WTC11 (cell line): ENCODE measurements around the gene KSR1. TPM values are rescaled to one million over a fixed set of nuclear protein-coding genes. Genes with fewer than 3 reads are reported as not detected.

Experiments used
- ATAC-seq: fragments of 200-7000 bp; cut with Tn5 transposase; 2 replicates; pipeline ENCODE4 v1.10.0; 2021; ENCODE audit warnings: mild to moderate bottlenecking, moderate library complexity
- CTCF ChIA-PET: fragments of 300-600 bp; sonication (Branson Sonifier 250); formaldehyde crosslinking; loops from one replicate; lab custom pipeline; 2021; ENCODE audit warnings: antibody characterized with exemption; lab: Charles Lee
- POLR2A ChIA-PET: fragments of 350-600 bp; sonication (Branson Sonifier 250); formaldehyde crosslinking; loops from one replicate; lab custom pipeline; 2021; ENCODE audit warnings: antibody characterized with exemption; lab: Charles Lee
- DNase-seq: peaks from one replicate; pipeline ENCODE4 v3.0.0; 2021; ENCODE audit warnings: low spot score
- H3K27ac Mint-ChIP-seq: 2 replicates; pipeline ENCODE4 v1.8.0; 2021; ENCODE audit warnings: mixed read lengths
- H3K27me3 Mint-ChIP-seq: 2 replicates; pipeline ENCODE4 v1.8.0; 2021; ENCODE audit warnings: low read depth, mild to moderate bottlenecking, moderate library complexity, mixed read lengths
- H3K36me3 Mint-ChIP-seq: 2 replicates; pipeline ENCODE4 v1.8.0; 2021; ENCODE audit warnings: mixed read lengths
- H3K4me1 Mint-ChIP-seq: 2 replicates; pipeline ENCODE4 v1.8.0; 2022; ENCODE audit warnings: mixed read lengths
- H3K4me3 Mint-ChIP-seq: 2 replicates; pipeline ENCODE4 v1.8.0; 2021; ENCODE audit warnings: mild to moderate bottlenecking, moderate library complexity, mixed read lengths
- H3K9me3 Mint-ChIP-seq: 2 replicates; pipeline ENCODE4 v1.8.0; 2021; ENCODE audit warnings: mixed read lengths
- ESRRA ChIP-seq: sonication (generic); formaldehyde crosslinking; IDR thresholded peaks from 2 replicates; pipeline ENCODE4 v1.8.1; 2022; ENCODE audit warnings: mild to moderate bottlenecking, missing genetic modification reagents, borderline replicate concordance
- FOXP1 ChIP-seq: sonication (generic); formaldehyde crosslinking; IDR thresholded peaks from 2 replicates; pipeline ENCODE4 v1.8.0; 2022; ENCODE audit warnings: missing genetic modification reagents, mild to moderate bottlenecking, moderate library complexity, borderline replicate concordance
- GABPB1 ChIP-seq: sonication (generic); formaldehyde crosslinking; IDR thresholded peaks from 2 replicates; pipeline ENCODE4 v1.8.1; 2023; ENCODE audit warnings: mild to moderate bottlenecking, missing genetic modification reagents
- IRF2 ChIP-seq: sonication (generic); formaldehyde crosslinking; IDR thresholded peaks from 2 replicates; pipeline ENCODE4 v1.8.0; 2022; ENCODE audit warnings: low read depth, missing genetic modification reagents, borderline replicate concordance
- MXD4 ChIP-seq: fragments of 250-450 bp; sonication (Bioruptor Pico); IDR thresholded peaks from 2 replicates; pipeline ENCODE4 v1.8.0; 2021; ENCODE audit warnings: mild to moderate bottlenecking, moderate library complexity, borderline replicate concordance
- RELA ChIP-seq: sonication (generic); formaldehyde crosslinking; IDR thresholded peaks from 2 replicates; pipeline ENCODE4 v1.8.1; 2022; ENCODE audit warnings: missing genetic modification reagents, mild to moderate bottlenecking, borderline replicate concordance
- RORB ChIP-seq: fragments of 250-450 bp; sonication (Bioruptor Pico); IDR thresholded peaks from 2 replicates; pipeline ENCODE4 v1.9.0; 2021; ENCODE audit warnings: mild to moderate bottlenecking
- SOX15 ChIP-seq: fragments of 250-450 bp; sonication (Bioruptor Pico); IDR thresholded peaks from 2 replicates; pipeline ENCODE4 v1.9.0; 2021; ENCODE audit warnings: mild to moderate bottlenecking
- SP1 ChIP-seq: sonication (generic); formaldehyde crosslinking; conservative IDR thresholded peaks from 2 replicates; pipeline ENCODE4 v1.8.1; 2022; ENCODE audit warnings: missing genetic modification reagents
- TCF7 ChIP-seq: sonication (generic); formaldehyde crosslinking; IDR thresholded peaks from 2 replicates; pipeline ENCODE4 v1.8.0; 2022; ENCODE audit warnings: mild to moderate bottlenecking, low read depth, missing genetic modification reagents, moderate library complexity
- ZBTB21 ChIP-seq: sonication (generic); formaldehyde crosslinking; IDR thresholded peaks from 2 replicates; pipeline ENCODE4 v1.8.1; 2023; ENCODE audit warnings: mild to moderate bottlenecking, missing genetic modification reagents, borderline replicate concordance
- ZNF232 ChIP-seq: sonication (generic); formaldehyde crosslinking; IDR thresholded peaks from 2 replicates; pipeline ENCODE4 v1.8.0; 2022; ENCODE audit warnings: mild to moderate bottlenecking, missing genetic modification reagents
- ZNF416 ChIP-seq: fragments of 250-450 bp; sonication (Bioruptor Pico); IDR thresholded peaks from 2 replicates; pipeline ENCODE4 v1.9.0; 2021; ENCODE audit warnings: mild to moderate bottlenecking, inconsistent platforms
- ZNF671 ChIP-seq: fragments of 250-450 bp; sonication (Bioruptor Pico); IDR thresholded peaks from 2 replicates; pipeline ENCODE4 v1.8.0; 2021; ENCODE audit warnings: mild to moderate bottlenecking
- total RNA-seq: library from RNA; stranded (reverse); gene quantifications from 3 replicates; pipeline ENCODE4 v1.2.3, GENCODE V29; 2021
- TF ChIP-seq, protein P1 (sequence below): sonication (generic); formaldehyde crosslinking; IDR thresholded peaks from 2 replicates; pipeline ENCODE4 v1.8.1; 2022; ENCODE audit warnings: mild to moderate bottlenecking, missing genetic modification reagents, moderate library complexity, borderline replicate concordance
- TF ChIP-seq, protein P2 (sequence below): fragments of 250-450 bp; sonication (Bioruptor Pico); IDR thresholded peaks from 2 replicates; pipeline ENCODE4 v1.9.0; 2021; ENCODE audit warnings: moderate library complexity, mild to moderate bottlenecking, inconsistent platforms, borderline replicate concordance
- TF ChIP-seq, protein P3 (sequence below): fragments of 250-450 bp; sonication (Bioruptor Pico); IDR thresholded peaks from 2 replicates; pipeline ENCODE4 v1.8.0; 2021; ENCODE audit warnings: mild to moderate bottlenecking
- TF ChIP-seq, protein P4 (sequence below): sonication (generic); formaldehyde crosslinking; IDR thresholded peaks from 2 replicates; pipeline ENCODE4 v1.8.0; 2023; ENCODE audit warnings: mild to moderate bottlenecking, missing genetic modification reagents
- TF ChIP-seq, protein P5 (sequence below): fragments of 250-450 bp; sonication (Bioruptor Pico); IDR thresholded peaks from 2 replicates; pipeline ENCODE4 v1.9.0; 2021; ENCODE audit warnings: mild to moderate bottlenecking
- TF ChIP-seq, protein P6 (sequence below): fragments of 200-600 bp; IDR thresholded peaks from 2 replicates; pipeline ENCODE4 v1.8.0; 2022; ENCODE audit warnings: antibody characterized with exemption
- TF ChIP-seq, protein P7 (sequence below): fragments of 250-450 bp; sonication (Bioruptor Pico); IDR thresholded peaks from 2 replicates; pipeline ENCODE4 v1.9.0; 2021; ENCODE audit warnings: mild to moderate bottlenecking, borderline replicate concordance

The KSR1 gene
- total RNA-seq, 1 experiment from 2014 or later = 45.5 TPM

DNA sequence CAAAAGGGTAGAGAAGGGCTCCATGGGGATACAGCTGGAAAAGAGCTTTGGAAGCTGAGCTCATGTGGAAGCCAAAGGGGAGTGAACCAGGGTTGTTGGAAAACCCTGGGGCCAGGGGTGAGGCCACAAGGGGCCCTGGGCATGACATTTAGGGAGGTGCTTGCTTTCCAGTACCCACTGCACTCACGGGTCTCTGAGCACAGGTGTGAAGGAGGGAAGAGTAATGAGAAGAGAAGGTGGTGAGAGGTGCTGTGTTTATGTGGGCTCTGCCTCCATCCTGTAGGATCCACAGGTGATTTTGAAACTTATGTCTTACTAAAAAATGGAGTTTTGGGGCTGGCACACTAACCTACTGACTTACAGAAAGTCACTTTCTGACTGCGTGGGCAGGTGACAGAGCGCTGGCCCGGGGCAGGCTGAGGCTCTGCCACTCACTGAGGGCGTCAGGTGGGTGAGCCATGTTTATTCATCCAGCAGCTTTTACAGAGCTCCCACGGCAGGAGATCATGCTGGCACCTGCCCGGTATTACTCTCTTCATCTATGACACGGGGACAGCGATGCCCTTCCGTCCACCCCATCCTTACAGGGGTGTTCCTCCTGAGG is 18.9 kb downstream of the KSR1 start:
- H3K4me3 Mint-ChIP-seq = no peak overlapping the region
- H3K9me3 Mint-ChIP-seq = no peaks in the 10 kb centered on the region
- no peaks in the 10 kb centered on the region; the same call in 1 of the 2 replicates for H3K27me3 Mint-ChIP-seq
- no peaks in the 10 kb centered on the region; the same call in 1 of the 2 replicates for H3K36me3 Mint-ChIP-seq
- DNase-seq = no peak
- CTCF ChIA-PET = interaction anchor here (1.1 to 1.8 kb wide), 3 partner anchors 20 to 128 kb away, joined by 3 to 5 read pairs (median 4); no protein-coding TSS in a partner anchor
- no peak for ATAC-seq
- H3K27ac Mint-ChIP-seq = no peak overlapping the region
- peaks cover 87% of the 10 kb centered on the region for H3K4me1 Mint-ChIP-seq
- TF ChIP-seq, protein P1, sequence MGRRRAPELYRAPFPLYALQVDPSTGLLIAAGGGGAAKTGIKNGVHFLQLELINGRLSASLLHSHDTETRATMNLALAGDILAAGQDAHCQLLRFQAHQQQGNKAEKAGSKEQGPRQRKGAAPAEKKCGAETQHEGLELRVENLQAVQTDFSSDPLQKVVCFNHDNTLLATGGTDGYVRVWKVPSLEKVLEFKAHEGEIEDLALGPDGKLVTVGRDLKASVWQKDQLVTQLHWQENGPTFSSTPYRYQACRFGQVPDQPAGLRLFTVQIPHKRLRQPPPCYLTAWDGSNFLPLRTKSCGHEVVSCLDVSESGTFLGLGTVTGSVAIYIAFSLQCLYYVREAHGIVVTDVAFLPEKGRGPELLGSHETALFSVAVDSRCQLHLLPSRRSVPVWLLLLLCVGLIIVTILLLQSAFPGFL (CRISPR knock-in tag) = no peak
- TF ChIP-seq SOX15 (CRISPR knock-in tag) (no peak), IRF2 (CRISPR knock-in tag) (no peak), GABPB1 (no peak), FOXP1 (CRISPR knock-in tag) (no peak), ZNF671 (CRISPR knock-in tag) (no peak), MXD4 (no peak), ZNF416 (CRISPR knock-in tag) (no peak), ZBTB21 (CRISPR knock-in tag) (no peak), RELA (CRISPR knock-in tag) (no peak), ZNF232 (CRISPR knock-in tag) (no peak)
- TF ChIP-seq, protein P2, sequence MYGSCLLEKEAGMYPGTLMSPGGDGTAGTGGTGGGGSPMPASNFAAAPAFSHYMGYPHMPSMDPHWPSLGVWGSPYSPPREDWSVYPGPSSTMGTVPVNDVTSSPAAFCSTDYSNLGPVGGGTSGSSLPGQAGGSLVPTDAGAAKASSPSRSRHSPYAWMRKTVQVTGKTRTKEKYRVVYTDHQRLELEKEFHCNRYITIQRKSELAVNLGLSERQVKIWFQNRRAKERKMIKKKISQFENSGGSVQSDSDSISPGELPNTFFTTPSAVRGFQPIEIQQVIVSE = no peak
- TF ChIP-seq, protein P3, sequence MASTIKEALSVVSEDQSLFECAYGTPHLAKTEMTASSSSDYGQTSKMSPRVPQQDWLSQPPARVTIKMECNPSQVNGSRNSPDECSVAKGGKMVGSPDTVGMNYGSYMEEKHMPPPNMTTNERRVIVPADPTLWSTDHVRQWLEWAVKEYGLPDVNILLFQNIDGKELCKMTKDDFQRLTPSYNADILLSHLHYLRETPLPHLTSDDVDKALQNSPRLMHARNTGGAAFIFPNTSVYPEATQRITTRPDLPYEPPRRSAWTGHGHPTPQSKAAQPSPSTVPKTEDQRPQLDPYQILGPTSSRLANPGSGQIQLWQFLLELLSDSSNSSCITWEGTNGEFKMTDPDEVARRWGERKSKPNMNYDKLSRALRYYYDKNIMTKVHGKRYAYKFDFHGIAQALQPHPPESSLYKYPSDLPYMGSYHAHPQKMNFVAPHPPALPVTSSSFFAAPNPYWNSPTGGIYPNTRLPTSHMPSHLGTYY = no peak
- TF ChIP-seq, protein P4, sequence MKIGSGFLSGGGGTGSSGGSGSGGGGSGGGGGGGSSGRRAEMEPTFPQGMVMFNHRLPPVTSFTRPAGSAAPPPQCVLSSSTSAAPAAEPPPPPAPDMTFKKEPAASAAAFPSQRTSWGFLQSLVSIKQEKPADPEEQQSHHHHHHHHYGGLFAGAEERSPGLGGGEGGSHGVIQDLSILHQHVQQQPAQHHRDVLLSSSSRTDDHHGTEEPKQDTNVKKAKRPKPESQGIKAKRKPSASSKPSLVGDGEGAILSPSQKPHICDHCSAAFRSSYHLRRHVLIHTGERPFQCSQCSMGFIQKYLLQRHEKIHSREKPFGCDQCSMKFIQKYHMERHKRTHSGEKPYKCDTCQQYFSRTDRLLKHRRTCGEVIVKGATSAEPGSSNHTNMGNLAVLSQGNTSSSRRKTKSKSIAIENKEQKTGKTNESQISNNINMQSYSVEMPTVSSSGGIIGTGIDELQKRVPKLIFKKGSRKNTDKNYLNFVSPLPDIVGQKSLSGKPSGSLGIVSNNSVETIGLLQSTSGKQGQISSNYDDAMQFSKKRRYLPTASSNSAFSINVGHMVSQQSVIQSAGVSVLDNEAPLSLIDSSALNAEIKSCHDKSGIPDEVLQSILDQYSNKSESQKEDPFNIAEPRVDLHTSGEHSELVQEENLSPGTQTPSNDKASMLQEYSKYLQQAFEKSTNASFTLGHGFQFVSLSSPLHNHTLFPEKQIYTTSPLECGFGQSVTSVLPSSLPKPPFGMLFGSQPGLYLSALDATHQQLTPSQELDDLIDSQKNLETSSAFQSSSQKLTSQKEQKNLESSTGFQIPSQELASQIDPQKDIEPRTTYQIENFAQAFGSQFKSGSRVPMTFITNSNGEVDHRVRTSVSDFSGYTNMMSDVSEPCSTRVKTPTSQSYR (CRISPR knock-in tag) = no peak
- TF ChIP-seq, protein P5, sequence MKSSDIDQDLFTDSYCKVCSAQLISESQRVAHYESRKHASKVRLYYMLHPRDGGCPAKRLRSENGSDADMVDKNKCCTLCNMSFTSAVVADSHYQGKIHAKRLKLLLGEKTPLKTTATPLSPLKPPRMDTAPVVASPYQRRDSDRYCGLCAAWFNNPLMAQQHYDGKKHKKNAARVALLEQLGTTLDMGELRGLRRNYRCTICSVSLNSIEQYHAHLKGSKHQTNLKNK (CRISPR knock-in tag) = no peak
- TF ChIP-seq, all 79 proteins: peak for 0
- POLR2A ChIA-PET = no interaction called here

DNA sequence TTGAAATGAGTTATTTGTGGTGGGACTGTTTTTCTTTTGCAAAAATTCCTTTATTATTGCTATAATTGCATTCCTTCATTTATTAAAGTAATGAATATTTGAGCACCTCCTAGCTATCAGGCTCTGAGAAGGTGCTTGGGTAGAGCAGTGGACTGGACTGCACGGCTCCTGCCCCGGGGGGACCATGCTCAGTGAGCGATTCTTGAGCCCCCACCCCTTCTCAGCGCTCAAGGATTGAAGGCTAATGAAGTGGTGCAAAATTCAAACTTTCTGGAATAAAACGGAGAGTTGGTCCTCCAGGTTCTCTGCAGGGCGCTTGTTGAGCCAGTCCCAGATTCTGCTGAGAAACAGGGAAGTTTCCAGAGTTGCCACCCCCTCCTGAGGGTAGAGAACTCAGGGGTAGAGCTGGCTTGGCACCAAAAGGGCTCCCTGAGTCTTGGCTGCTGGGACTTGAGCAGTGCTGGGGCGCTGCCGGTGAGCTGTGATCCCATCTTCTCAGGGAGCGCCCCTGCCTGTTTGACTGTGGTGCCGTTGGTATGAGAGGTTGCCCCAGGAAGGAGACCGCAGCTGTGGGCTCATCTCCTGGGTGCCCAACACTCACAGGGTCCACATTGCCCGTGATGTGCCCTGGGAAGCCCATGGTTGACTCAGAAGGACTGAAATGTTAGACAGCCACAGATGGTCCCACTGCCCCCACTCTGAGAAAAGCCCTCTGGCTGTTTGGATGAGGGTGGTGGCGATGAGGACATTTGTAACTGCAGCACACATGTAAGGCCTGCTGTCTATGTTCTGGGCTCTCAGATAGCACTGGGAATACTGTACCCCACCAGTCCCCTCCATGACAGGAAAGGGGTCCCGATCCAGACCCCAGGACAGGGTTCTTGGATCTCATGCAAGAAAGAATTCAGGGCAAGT is 20.0 kb downstream of the KSR1 start:
- CTCF ChIA-PET = interaction anchor here (1.2 to 1.8 kb wide), 7 partner anchors 11 to 127 kb away, joined by 3 to 8 read pairs (median 4); partner anchors contain the start of gene KSR1
- Mint-ChIP-seq H3K4me1 (peaks cover 89% of the 10 kb centered on the region), H3K27ac (peak overlapping the region; percentile 11; the same call in 1 of the 2 replicates), H3K27me3 (no peaks in the 10 kb centered on the region), H3K36me3 (no peaks in the 10 kb centered on the region), H3K4me3 (no peak overlapping the region), H3K9me3 (no peaks in the 10 kb centered on the region)
- no peak for ATAC-seq
- no peak for DNase-seq
- POLR2A ChIA-PET = no interaction called here
- TF ChIP-seq TCF7 (CRISPR knock-in tag) (no peak), RORB (no peak), SP1 (CRISPR knock-in tag) (no peak), ESRRA (no peak)
- TF ChIP-seq, protein P6, sequence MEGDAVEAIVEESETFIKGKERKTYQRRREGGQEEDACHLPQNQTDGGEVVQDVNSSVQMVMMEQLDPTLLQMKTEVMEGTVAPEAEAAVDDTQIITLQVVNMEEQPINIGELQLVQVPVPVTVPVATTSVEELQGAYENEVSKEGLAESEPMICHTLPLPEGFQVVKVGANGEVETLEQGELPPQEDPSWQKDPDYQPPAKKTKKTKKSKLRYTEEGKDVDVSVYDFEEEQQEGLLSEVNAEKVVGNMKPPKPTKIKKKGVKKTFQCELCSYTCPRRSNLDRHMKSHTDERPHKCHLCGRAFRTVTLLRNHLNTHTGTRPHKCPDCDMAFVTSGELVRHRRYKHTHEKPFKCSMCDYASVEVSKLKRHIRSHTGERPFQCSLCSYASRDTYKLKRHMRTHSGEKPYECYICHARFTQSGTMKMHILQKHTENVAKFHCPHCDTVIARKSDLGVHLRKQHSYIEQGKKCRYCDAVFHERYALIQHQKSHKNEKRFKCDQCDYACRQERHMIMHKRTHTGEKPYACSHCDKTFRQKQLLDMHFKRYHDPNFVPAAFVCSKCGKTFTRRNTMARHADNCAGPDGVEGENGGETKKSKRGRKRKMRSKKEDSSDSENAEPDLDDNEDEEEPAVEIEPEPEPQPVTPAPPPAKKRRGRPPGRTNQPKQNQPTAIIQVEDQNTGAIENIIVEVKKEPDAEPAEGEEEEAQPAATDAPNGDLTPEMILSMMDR = no peak
- TF ChIP-seq, protein P7, sequence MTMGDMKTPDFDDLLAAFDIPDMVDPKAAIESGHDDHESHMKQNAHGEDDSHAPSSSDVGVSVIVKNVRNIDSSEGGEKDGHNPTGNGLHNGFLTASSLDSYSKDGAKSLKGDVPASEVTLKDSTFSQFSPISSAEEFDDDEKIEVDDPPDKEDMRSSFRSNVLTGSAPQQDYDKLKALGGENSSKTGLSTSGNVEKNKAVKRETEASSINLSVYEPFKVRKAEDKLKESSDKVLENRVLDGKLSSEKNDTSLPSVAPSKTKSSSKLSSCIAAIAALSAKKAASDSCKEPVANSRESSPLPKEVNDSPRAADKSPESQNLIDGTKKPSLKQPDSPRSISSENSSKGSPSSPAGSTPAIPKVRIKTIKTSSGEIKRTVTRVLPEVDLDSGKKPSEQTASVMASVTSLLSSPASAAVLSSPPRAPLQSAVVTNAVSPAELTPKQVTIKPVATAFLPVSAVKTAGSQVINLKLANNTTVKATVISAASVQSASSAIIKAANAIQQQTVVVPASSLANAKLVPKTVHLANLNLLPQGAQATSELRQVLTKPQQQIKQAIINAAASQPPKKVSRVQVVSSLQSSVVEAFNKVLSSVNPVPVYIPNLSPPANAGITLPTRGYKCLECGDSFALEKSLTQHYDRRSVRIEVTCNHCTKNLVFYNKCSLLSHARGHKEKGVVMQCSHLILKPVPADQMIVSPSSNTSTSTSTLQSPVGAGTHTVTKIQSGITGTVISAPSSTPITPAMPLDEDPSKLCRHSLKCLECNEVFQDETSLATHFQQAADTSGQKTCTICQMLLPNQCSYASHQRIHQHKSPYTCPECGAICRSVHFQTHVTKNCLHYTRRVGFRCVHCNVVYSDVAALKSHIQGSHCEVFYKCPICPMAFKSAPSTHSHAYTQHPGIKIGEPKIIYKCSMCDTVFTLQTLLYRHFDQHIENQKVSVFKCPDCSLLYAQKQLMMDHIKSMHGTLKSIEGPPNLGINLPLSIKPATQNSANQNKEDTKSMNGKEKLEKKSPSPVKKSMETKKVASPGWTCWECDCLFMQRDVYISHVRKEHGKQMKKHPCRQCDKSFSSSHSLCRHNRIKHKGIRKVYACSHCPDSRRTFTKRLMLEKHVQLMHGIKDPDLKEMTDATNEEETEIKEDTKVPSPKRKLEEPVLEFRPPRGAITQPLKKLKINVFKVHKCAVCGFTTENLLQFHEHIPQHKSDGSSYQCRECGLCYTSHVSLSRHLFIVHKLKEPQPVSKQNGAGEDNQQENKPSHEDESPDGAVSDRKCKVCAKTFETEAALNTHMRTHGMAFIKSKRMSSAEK (CRISPR knock-in tag) = no peak
